Neuronal stem cell (in vitro differentiated cells): ENCODE data around the gene SEC23A.
"Not testable (repeated sequence)": the region's sequence is repeated elsewhere in the genome, so short reads cannot be mapped to it uniquely, and the experiment has no call there.

ENCODE experiments used
- DNase-seq: peaks from one replicate; pipeline ENCODE4 v3.0.0-alpha.2; 2013; ENCODE audit warnings: low spot score
- H2AFZ ChIP-seq: one replicate; pipeline ENCODE4 v1.6.1; 2013; ENCODE audit warnings: mild to moderate bottlenecking, low read length, inconsistent platforms
- H2AK5ac ChIP-seq: 2 replicates; pipeline ENCODE4 v1.6.1; 2013; ENCODE audit warnings: low read depth, mild to moderate bottlenecking, inconsistent platforms, low read length, moderate library complexity, mixed read lengths
- H2BK120ac ChIP-seq: 2 replicates; pipeline ENCODE4 v1.6.1; 2013; ENCODE audit warnings: low read depth, mild to moderate bottlenecking, inconsistent platforms, low read length, moderate library complexity, mixed read lengths
- H2BK12ac ChIP-seq: one replicate; pipeline ENCODE4 v1.6.1; 2013; ENCODE audit warnings: low read length, inconsistent platforms
- H2BK15ac ChIP-seq: 2 replicates; pipeline ENCODE4 v1.6.1; 2013; ENCODE audit warnings: mild to moderate bottlenecking, low read length, inconsistent platforms, mixed read lengths
- H2BK5ac ChIP-seq: one replicate; pipeline ENCODE4 v1.6.1; 2013; ENCODE audit warnings: inconsistent platforms, mild to moderate bottlenecking, low read length, moderate library complexity
- H3K14ac ChIP-seq: one replicate; pipeline ENCODE4 v1.6.1; 2013; ENCODE audit warnings: low read length, inconsistent platforms
- H3K18ac ChIP-seq: 2 replicates; pipeline ENCODE4 v1.6.1; 2013; ENCODE audit warnings: low read length, inconsistent platforms
- H3K23ac ChIP-seq: 2 replicates; pipeline ENCODE4 v1.6.1; 2013; ENCODE audit warnings: low read depth, mild to moderate bottlenecking, mixed read lengths, low read length, inconsistent platforms; ENCODE audit not compliant: poor library complexity
- H3K27ac ChIP-seq: replicated peaks from 3 replicates; pipeline ENCODE4 v1.5.1; 2013; ENCODE audit warnings: low read length, inconsistent platforms
- H3K27me3 ChIP-seq, 3 experiments: 2 replicates each; pipeline ENCODE4 v1.6.1; 2013; ENCODE audit warnings: low read length in 3 of 3, mild to moderate bottlenecking in 2 of 3, inconsistent platforms in 1 of 3, low read depth in 1 of 3, mixed read lengths in 1 of 3, moderate library complexity in 1 of 3; ENCODE audit not compliant: control insufficient read depth in 3 of 3, insufficient read depth in 3 of 3
- H3K36me3 ChIP-seq, 2 donors: replicated peaks in 1 of 2; 2 replicates each; pipeline ENCODE4 v1.6.1; 2013; ENCODE audit warnings: low read length in 2 of 2; ENCODE audit not compliant: control insufficient read depth in 2 of 2, insufficient read depth in 2 of 2
- H3K4ac ChIP-seq: 2 replicates; pipeline ENCODE4 v1.6.1; 2013; ENCODE audit warnings: inconsistent platforms, mild to moderate bottlenecking, low read length, moderate library complexity
- H3K4me1 ChIP-seq, 2 donors: 1 replicate in 1 of 2; 2 replicates in 1 of 2; pipeline ENCODE4 v1.6.1; 2013; ENCODE audit warnings: low read length in 2 of 2, low read depth in 1 of 2; ENCODE audit not compliant: control insufficient read depth in 2 of 2, insufficient read depth in 1 of 2
- H3K4me2 ChIP-seq: one replicate; pipeline ENCODE4 v1.6.1; 2013; ENCODE audit warnings: mild to moderate bottlenecking, low read length, inconsistent platforms; ENCODE audit not compliant: insufficient read depth, poor library complexity, severe bottlenecking
- H3K4me3 ChIP-seq, 2 donors: 2 replicates each; pipeline ENCODE4 v1.5.1; 2013; ENCODE audit warnings: low read length in 2 of 2, mild to moderate bottlenecking in 2 of 2, inconsistent platforms in 1 of 2, moderate library complexity in 1 of 2
- H3K79me1 ChIP-seq: one replicate; pipeline ENCODE4 v1.6.1; 2013; ENCODE audit warnings: low read depth, mild to moderate bottlenecking, inconsistent platforms, low read length, moderate library complexity
- H3K9ac ChIP-seq: one replicate; pipeline ENCODE4 v1.6.1; 2013; ENCODE audit warnings: mild to moderate bottlenecking, low read depth, low read length, inconsistent platforms; ENCODE audit not compliant: poor library complexity
- H3K9me3 ChIP-seq, 2 donors: replicated peaks in 1 of 2; 2 replicates each; pipeline versions ENCODE3 to v1.6.1; 2013; ENCODE audit warnings: low read length in 2 of 2, mild to moderate bottlenecking in 2 of 2, inconsistent platforms in 1 of 2, low read depth in 1 of 2, mixed read lengths in 1 of 2, moderate library complexity in 1 of 2; ENCODE audit not compliant: control insufficient read depth in 2 of 2, insufficient read depth in 1 of 2
- H4K8ac ChIP-seq: one replicate; pipeline ENCODE4 v1.6.1; 2013; ENCODE audit warnings: low read depth, mild to moderate bottlenecking, inconsistent platforms, low read length, moderate library complexity
- H4K91ac ChIP-seq: one replicate; pipeline ENCODE4 v1.6.1; 2013; ENCODE audit warnings: low read length, low read depth, mild to moderate bottlenecking, inconsistent platforms; ENCODE audit not compliant: poor library complexity
- WGBS, 2 donors: extraction: QIAGEN DNeasy Blood & Tissue Kit; methylation state at CpG; one replicate each; pipeline ENCODE4 v1.1.7; 2013; ENCODE audit warnings: missing lambda C conversion rate in 2 of 2, mixed read lengths in 1 of 2; ENCODE audit not compliant: insufficient read length in 2 of 2, insufficient replicate concordance in 1 of 2; ENCODE audit errors: extremely low coverage in 2 of 2; 5-methylcytosine and 5-hydroxymethylcytosine counted together

SEC23A gene

GRCh38 chr14:39052869-39053454 lies 50.1 kb downstream of the SEC23A start:
- H3K79me1 ChIP-seq, H3K4me2 ChIP-seq, H2AK5ac ChIP-seq, H4K8ac ChIP-seq, H3K4me1 ChIP-seq, H3K27me3 ChIP-seq, H3K23ac ChIP-seq, H2BK120ac ChIP-seq, H3K9ac ChIP-seq, H3K18ac ChIP-seq, H2AFZ ChIP-seq, H2BK12ac ChIP-seq, H3K4ac ChIP-seq, H2BK5ac ChIP-seq, H4K91ac ChIP-seq, H2BK15ac ChIP-seq, DNase-seq, H3K27ac ChIP-seq, H3K4me3 ChIP-seq, H3K14ac ChIP-seq: not testable (repeated sequence)
- Histone ChIP-seq H3K9me3 (peaks cover 14 to 27% of the 10 kb centered on the region in 2 donors), H3K36me3 (peaks cover 23 to 94% of the 10 kb centered on the region in 2 donors)
- no CpG with 5 or more reads among the region's 5 CpGs for WGBS, 2 donors

- peaks cover 17 to 94% of the 10 kb centered on the region in 2 donors for H3K36me3 ChIP-seq
- no peaks in the 10 kb centered on the region for H3K27me3 ChIP-seq
- H3K9ac ChIP-seq = no peak overlapping the region
- no CpG with 5 or more reads among the region's 2 CpGs for WGBS, 2 donors
- no peak overlapping the region for H3K18ac ChIP-seq
- H3K4me3 ChIP-seq = no peak overlapping the region
- no peak for DNase-seq
- H2BK5ac ChIP-seq = no peak overlapping the region
- no peaks in the 10 kb centered on the region for H3K79me1 ChIP-seq
- no peak overlapping the region for H3K23ac ChIP-seq
- H3K4ac ChIP-seq = no peak overlapping the region
- no peak overlapping the region for H2BK15ac ChIP-seq
- H2AK5ac ChIP-seq = no peak overlapping the region
- no peak overlapping the region for H3K27ac ChIP-seq
- no peak overlapping the region for H4K8ac ChIP-seq
- H3K4me1 ChIP-seq = no peaks in the 10 kb centered on the region
- no peak overlapping the region for H3K4me2 ChIP-seq
- no peak overlapping the region for H2BK120ac ChIP-seq
- no peak overlapping the region for H4K91ac ChIP-seq
- H3K9me3 ChIP-seq = peaks cover 1 to 6% of the 10 kb centered on the region in 2 donors
- no peak overlapping the region for H3K14ac ChIP-seq
- H2BK12ac ChIP-seq = no peak overlapping the region
- no peak overlapping the region for H2AFZ ChIP-seq
Measured at GRCh38 chr14:39050389-39050788, 52.6 kb downstream of the SEC23A start.

- not testable (repeated sequence) for H3K9ac ChIP-seq, H2BK5ac ChIP-seq, H2BK12ac ChIP-seq, H3K23ac ChIP-seq, H3K27ac ChIP-seq, H3K79me1 ChIP-seq, H3K27me3 ChIP-seq, H3K18ac ChIP-seq, H2BK15ac ChIP-seq, H3K14ac ChIP-seq, H3K4me2 ChIP-seq, H4K8ac ChIP-seq, H2BK120ac ChIP-seq, H2AFZ ChIP-seq, H3K9me3 ChIP-seq, H2AK5ac ChIP-seq, H3K4me3 ChIP-seq, DNase-seq, H4K91ac ChIP-seq, H3K4me1 ChIP-seq, H3K4ac ChIP-seq
- peaks cover 4 to 89% of the 10 kb centered on the region in 2 donors for H3K36me3 ChIP-seq
- WGBS, 2 donors = no CpG with 5 or more reads among the region's 6 CpGs
Measured at GRCh38 chr14:39045889-39046288, 57.1 kb downstream of the SEC23A start.

- no peak overlapping the region for H2BK120ac ChIP-seq
- H3K18ac ChIP-seq = no peak overlapping the region
- no peak overlapping the region for H4K8ac ChIP-seq
- H3K14ac ChIP-seq = no peak overlapping the region
- no peak overlapping the region for H3K4me2 ChIP-seq
- H2BK12ac ChIP-seq = no peak overlapping the region
- no CpG with 5 or more reads among the region's 1 CpG for WGBS, 2 donors
- no peak overlapping the region for H2BK15ac ChIP-seq
- H3K79me1 ChIP-seq = no peaks in the 10 kb centered on the region
- H2BK5ac ChIP-seq = no peak overlapping the region
- H3K23ac ChIP-seq = no peak overlapping the region
- no peak overlapping the region for H2AFZ ChIP-seq
- H3K27ac ChIP-seq = no peak overlapping the region
- no peak overlapping the region for H3K4me3 ChIP-seq
- H3K9me3 ChIP-seq = no peaks in the 10 kb centered on the region
- H3K4ac ChIP-seq = no peak overlapping the region
- H2AK5ac ChIP-seq = no peak overlapping the region
- no peak overlapping the region for H4K91ac ChIP-seq
- no peaks in the 10 kb centered on the region for H3K27me3 ChIP-seq
- H3K9ac ChIP-seq = no peak overlapping the region
- no peaks in the 10 kb centered on the region for H3K4me1 ChIP-seq
- peaks cover 10 to 94% of the 10 kb centered on the region in 2 donors for H3K36me3 ChIP-seq
- no peak for DNase-seq
Measured at GRCh38 chr14:39043352-39043943, 59.6 kb downstream of the SEC23A start.
